H1 (cell line): ENCODE measurements around the gene GRID1. TPM values are rescaled to one million over a fixed set of nuclear protein-coding genes. Genes with fewer than 3 reads are reported as not detected.

Source experiments
- CTCF ChIA-PET: fragments of 300-600 bp; sonication (Branson Sonifier 250); formaldehyde crosslinking; loops from one replicate; lab custom pipeline; 2021; ENCODE audit not compliant: partially characterized antibody; lab: Charles Lee
- POLR2A ChIA-PET: fragments of 300-600 bp; sonication (Branson Sonifier 250); formaldehyde crosslinking; loops from one replicate; lab custom pipeline; 2021; ENCODE audit warnings: inconsistent platforms; ENCODE audit not compliant: partially characterized antibody; lab: Charles Lee
- DNase-seq, 2 experiments: peaks; one replicate each; pipeline versions ENCODE4 v3.0.0 to v3.0.0-alpha.2; 2010 to 2022; ENCODE audit warnings: low spot score in 2 of 2, low read depth in 1 of 2, mixed read lengths in 1 of 2
- FAIRE-seq: peaks from 2 replicates; lab custom pipeline; 2011; peaks lifted over from hg19 to GRCh38; lab: Jason Lieb, UNC
- H2AFZ ChIP-seq: 2 replicates; pipeline ENCODE4 v1.8.1; 2012; ENCODE audit warnings: low read length, inconsistent platforms
- H2AK5ac ChIP-seq: 2 replicates; pipeline ENCODE4 v1.6.1; 2013; ENCODE audit warnings: low read depth, low read length
- H2BK120ac ChIP-seq: replicated peaks from 2 replicates; pipeline ENCODE3; 2013; ENCODE audit warnings: low read depth, low read length, inconsistent platforms
- H2BK12ac ChIP-seq: 2 replicates; pipeline ENCODE4 v1.6.1; 2013; ENCODE audit warnings: low read depth, low read length
- H2BK15ac ChIP-seq: 2 replicates; pipeline ENCODE4 v1.6.1; 2013; ENCODE audit warnings: low read length
- H2BK20ac ChIP-seq: 2 replicates; pipeline ENCODE4 v1.6.1; 2013; ENCODE audit warnings: low read length
- H2BK5ac ChIP-seq: 2 replicates; pipeline ENCODE4 v1.6.1; 2013; ENCODE audit warnings: low read depth, low read length
- H3K14ac ChIP-seq: 2 replicates; pipeline ENCODE4 v1.6.1; 2013; ENCODE audit warnings: inconsistent platforms; ENCODE audit not compliant: insufficient read length
- H3K18ac ChIP-seq: 2 replicates; pipeline ENCODE4 v1.6.1; 2013; ENCODE audit warnings: low read length; ENCODE audit errors: extremely low read depth
- H3K23ac ChIP-seq: 2 replicates; pipeline ENCODE4 v1.6.1; 2013; ENCODE audit warnings: inconsistent platforms; ENCODE audit not compliant: insufficient read length
- H3K23me2 ChIP-seq: 2 replicates; pipeline ENCODE4 v1.6.1; 2013; ENCODE audit warnings: low read depth, low read length
- H3K27ac ChIP-seq: 2 replicates; pipeline ENCODE4 v1.6.1; 2011; ENCODE audit warnings: low read depth, low read length, inconsistent platforms
- H3K27me3 ChIP-seq, 4 experiments: replicated peaks in 1 of 4; 1 replicate in 1 of 4; 2 replicates in 3 of 4; pipeline versions ENCODE4 v1.6.1 to v1.8.1; 2011 to 2013; ENCODE audit warnings: low read length in 3 of 4, mild to moderate bottlenecking in 3 of 4, inconsistent platforms in 2 of 4, mixed read lengths in 2 of 4, moderate library complexity in 1 of 4; ENCODE audit not compliant: control insufficient read depth in 3 of 4, insufficient read depth in 3 of 4; ENCODE audit errors: extremely low read depth in 1 of 4
- H3K36me3 ChIP-seq, 4 experiments: 2 replicates each; pipeline versions ENCODE4 v1.6.1 to v1.8.1; 2011 to 2013; ENCODE audit warnings: mild to moderate bottlenecking in 4 of 4, low read length in 3 of 4, moderate library complexity in 2 of 4, control low read depth in 1 of 4, inconsistent platforms in 1 of 4; ENCODE audit not compliant: insufficient read depth in 4 of 4, control insufficient read depth in 2 of 4
- H3K4ac ChIP-seq: replicated peaks from 2 replicates; pipeline ENCODE3; 2013; ENCODE audit warnings: low read length, low read depth, mixed read lengths, inconsistent platforms; ENCODE audit not compliant: insufficient read length
- H3K4me1 ChIP-seq, 4 experiments: replicated peaks in 1 of 4; 1 replicate in 1 of 4; 2 replicates in 3 of 4; pipeline versions ENCODE4 v1.6.1 to v1.8.1; 2011 to 2013; ENCODE audit warnings: low read length in 3 of 4, inconsistent platforms in 2 of 4, mixed read lengths in 1 of 4; ENCODE audit not compliant: insufficient read depth in 4 of 4, control insufficient read depth in 3 of 4
- H3K4me2 ChIP-seq, 2 experiments: 2 replicates each; pipeline versions ENCODE4 v1.6.1 to v1.8.1; 2011 to 2013; ENCODE audit warnings: low read depth in 2 of 2, low read length in 2 of 2, control low read depth in 1 of 2, inconsistent platforms in 1 of 2, mild to moderate bottlenecking in 1 of 2; ENCODE audit not compliant: insufficient read depth in 1 of 2
- H3K4me3 ChIP-seq, 4 experiments: fragments of 200-600, 300-600 bp in 1 of 4; sonication (generic), shearing (Covaris generic), sonication (Bioruptor Twin) in 1 of 4; 2 replicates each; pipeline versions ENCODE4 v1.5.1 to v1.8.1; 2011 to 2016; ENCODE audit warnings: low read length in 4 of 4, low read depth in 3 of 4, control low read depth in 2 of 4, inconsistent platforms in 2 of 4, mild to moderate bottlenecking in 2 of 4, mixed read lengths in 1 of 4, moderate library complexity in 1 of 4; ENCODE audit not compliant: insufficient read depth in 2 of 4; ENCODE audit errors: extremely low read depth in 1 of 4
- H3K56ac ChIP-seq: replicated peaks from 2 replicates; pipeline ENCODE3; 2013; ENCODE audit warnings: low read depth, mild to moderate bottlenecking, mixed read lengths, low read length, inconsistent platforms; ENCODE audit not compliant: insufficient read length
- H3K79me1 ChIP-seq: 2 replicates; pipeline ENCODE4 v1.6.1; 2013; ENCODE audit warnings: low read depth, low read length, control low read depth
- H3K79me2 ChIP-seq, 2 experiments: 2 replicates each; pipeline versions ENCODE4 v1.6.1 to v1.8.1; 2012 to 2013; ENCODE audit warnings: low read length in 2 of 2, mild to moderate bottlenecking in 2 of 2, inconsistent platforms in 1 of 2; ENCODE audit not compliant: insufficient read depth in 2 of 2, control insufficient read depth in 1 of 2
- H3K9ac ChIP-seq, 4 experiments: replicated peaks in 1 of 4; 1 replicate in 1 of 4; 2 replicates in 3 of 4; pipeline versions ENCODE4 v1.6.1 to v1.8.1; 2011 to 2013; ENCODE audit warnings: low read depth in 3 of 4, low read length in 3 of 4, control low read depth in 2 of 4, mild to moderate bottlenecking in 2 of 4, moderate library complexity in 2 of 4, inconsistent platforms in 1 of 4; ENCODE audit errors: extremely low read depth in 1 of 4
- H3K9me3 ChIP-seq, 2 experiments: 2 replicates each; pipeline versions ENCODE4 v1.6.1 to v1.8.1; 2012 to 2013; ENCODE audit warnings: mild to moderate bottlenecking in 2 of 2, moderate library complexity in 2 of 2, control low read depth in 1 of 2, inconsistent platforms in 1 of 2, low read depth in 1 of 2, low read length in 1 of 2, mixed read lengths in 1 of 2; ENCODE audit not compliant: insufficient read depth in 2 of 2
- H4K20me1 ChIP-seq, 2 experiments: replicated peaks in 1 of 2; 2 replicates each; pipeline versions ENCODE3 to v1.8.1; 2011 to 2013; ENCODE audit warnings: inconsistent platforms in 2 of 2, low read length in 2 of 2, mild to moderate bottlenecking in 1 of 2; ENCODE audit not compliant: insufficient read depth in 2 of 2, control insufficient read depth in 1 of 2
- H4K5ac ChIP-seq: 2 replicates; pipeline ENCODE4 v1.6.1; 2013; ENCODE audit warnings: low read length, low read depth, mixed read lengths, inconsistent platforms; ENCODE audit not compliant: insufficient read length
- H4K8ac ChIP-seq: 2 replicates; pipeline ENCODE4 v1.8.0; 2013; ENCODE audit warnings: mild to moderate bottlenecking, moderate library complexity, low read length, inconsistent platforms; ENCODE audit not compliant: insufficient read depth; ENCODE audit errors: extremely low read depth
- H4K91ac ChIP-seq: replicated peaks from 2 replicates; pipeline ENCODE3; 2013; ENCODE audit warnings: low read length, mixed read lengths, inconsistent platforms; ENCODE audit not compliant: insufficient read length
- BRCA1 ChIP-seq: IDR thresholded peaks from 2 replicates; pipeline ENCODE4 v1.6.1; 2012; ENCODE audit warnings: low read depth, low read length, improper control_type of control experiment
- CEBPB ChIP-seq: IDR thresholded peaks from 2 replicates; pipeline ENCODE4 v1.6.1; 2012; ENCODE audit warnings: low read depth, low read length
- CHD2 ChIP-seq: IDR thresholded peaks from 2 replicates; pipeline ENCODE4 v1.6.1; 2012; ENCODE audit warnings: low read length, improper control_type of control experiment
- CTCF ChIP-seq, 3 experiments: IDR thresholded peaks; 1 replicate in 2 of 3; 2 replicates in 1 of 3; pipeline versions ENCODE4 v1.5.1 to v1.6.1; 2011; ENCODE audit warnings: low read length in 3 of 3, mild to moderate bottlenecking in 3 of 3, inconsistent platforms in 2 of 3, low read depth in 1 of 3, moderate library complexity in 1 of 3; ENCODE audit not compliant: insufficient read depth in 1 of 3; ENCODE audit errors: control extremely low read depth in 1 of 3
- HDAC2 ChIP-seq, 2 experiments: fragments of 300-600 bp in 1 of 2; sonication (generic) in 1 of 2; IDR thresholded peaks; 2 replicates each; pipeline ENCODE4 v1.6.1; 2011 to 2012; ENCODE audit warnings: low read depth in 2 of 2, low read length in 2 of 2, mild to moderate bottlenecking in 2 of 2, moderate library complexity in 2 of 2, borderline replicate concordance in 1 of 2, inconsistent platforms in 1 of 2
- KDM4A ChIP-seq: IDR thresholded peaks from one replicate; pipeline ENCODE4 v1.7.1; 2012; ENCODE audit warnings: low read depth, mild to moderate bottlenecking, moderate library complexity, low read length, inconsistent platforms; ENCODE audit not compliant: severe bottlenecking
- SIX5 ChIP-seq: IDR thresholded peaks from 2 replicates; pipeline ENCODE4 v1.6.1; 2011; ENCODE audit warnings: mild to moderate bottlenecking, low read depth, low read length
- SP4 ChIP-seq: IDR thresholded peaks from 2 replicates; pipeline ENCODE4 v1.6.1; 2012; ENCODE audit warnings: low read length, inconsistent platforms
- ZNF274 ChIP-seq: IDR thresholded peaks from 2 replicates; pipeline ENCODE4 v1.7.0; 2012; ENCODE audit warnings: low read length, borderline replicate concordance; ENCODE audit errors: extremely low read depth
- WGBS, 2 experiments: shearing (Covaris generic) in 1 of 2; methylation state at CpG; one replicate each; pipeline versions ENCODE4 v1.1.6 to v1.1.7; 2013 to 2015; ENCODE audit warnings: low lambda C conversion rate in 2 of 2, mixed read lengths in 2 of 2, inconsistent platforms in 1 of 2, low coverage in 1 of 2, missing lambda C conversion rate in 1 of 2; ENCODE audit not compliant: insufficient replicate concordance in 2 of 2, insufficient coverage in 1 of 2, insufficient read length in 1 of 2; ENCODE audit errors: extremely low coverage in 1 of 2, missing lambda C conversion rate in 1 of 2; 5-methylcytosine and 5-hydroxymethylcytosine counted together
- polyA plus RNA-seq, 7 experiments: library from polyadenylated mRNA; depleted of rRNA in 3 of 7; stranded (reverse) in 5 of 7; unstranded in 2 of 7; fragments of >200 nt in 5 of 7; fragments of 200-250 nt in 2 of 7; gene quantifications; 1 replicate in 5 of 7; 2 replicates in 1 of 7; 4 replicates in 1 of 7; pipeline versions ENCODE4 v1.2.1 to v1.2.3, GENCODE V29; 2011 to 2013; ENCODE audit warnings: missing spikeins in 2 of 7, mixed read lengths in 2 of 7
- total RNA-seq: library from RNA; stranded (reverse); fragmentation: NEBNext Ultra II Directional; extraction: Animal tissue kit (Norgen Biotek cat#: 25700); gene quantifications from 2 replicates; pipeline ENCODE4 v1.2.1, GENCODE V29; 2021
- TF ChIP-seq, protein P1 (sequence below): IDR thresholded peaks from 2 replicates; pipeline ENCODE4 v1.6.1; 2012; ENCODE audit warnings: inconsistent platforms

GRID1 gene
- total and polyA plus RNA-seq, 2 of the 8 experiments (the other 6 are each of a cell fraction or from before 2014, with no cell fraction given) = 0.22 to 0.30 TPM

DNA sequence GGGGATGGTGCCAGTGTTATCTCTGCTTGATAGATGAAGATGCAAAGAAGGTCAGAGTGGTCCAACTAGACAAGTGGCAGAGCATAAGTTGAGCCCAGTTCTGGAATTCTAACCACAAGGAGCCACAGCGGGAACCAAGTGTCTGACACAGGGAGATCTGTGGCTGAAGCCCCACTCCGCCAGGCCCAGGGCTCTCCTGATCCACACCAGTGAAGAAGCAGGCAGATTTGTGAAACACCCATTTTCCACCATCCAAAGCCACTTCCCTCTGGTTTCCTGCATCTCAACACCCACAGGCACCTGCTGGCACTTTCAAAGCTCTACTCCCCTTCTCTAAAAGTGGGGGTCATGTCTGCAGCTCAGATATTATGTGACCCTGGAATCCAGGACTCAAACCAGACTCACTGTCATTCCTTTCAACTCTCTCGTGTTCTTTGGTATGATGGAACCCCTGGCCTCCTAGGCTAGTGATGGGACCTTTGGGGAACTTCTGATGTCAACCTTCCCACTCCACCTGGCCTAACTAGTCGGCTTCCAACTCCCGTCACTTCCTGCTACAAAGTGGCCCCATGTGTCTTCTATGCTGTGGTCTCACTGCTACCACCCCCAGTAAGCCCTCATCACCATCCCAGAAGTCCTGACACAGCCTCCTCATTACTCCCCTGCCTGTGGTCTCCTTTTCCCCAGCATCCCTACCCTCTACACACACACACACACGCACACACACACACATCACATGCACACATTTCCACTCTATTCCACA lies 177.6 kb downstream of the GRID1 start:
- H4K91ac ChIP-seq = no peak overlapping the region
- no peak overlapping the region for H4K8ac ChIP-seq
- H3K23ac ChIP-seq = no peak overlapping the region
- no peak overlapping the region for H3K4me3 ChIP-seq
- no peaks in the 10 kb centered on the region for H4K20me1 ChIP-seq
- H2BK15ac ChIP-seq = no peak overlapping the region
- no peaks in the 10 kb centered on the region for H3K36me3 ChIP-seq
- H3K56ac ChIP-seq = no peak overlapping the region
- WGBS, 2 experiments = 89% methylated on average over 6 of the region's 6 CpGs; no CpG with 5 or more reads in 1 of the 2 experiments
- H3K27me3 ChIP-seq = no peaks in the 10 kb centered on the region
- no peak overlapping the region for H2BK12ac ChIP-seq
- H4K5ac ChIP-seq = no peak overlapping the region
- no peaks in the 10 kb centered on the region for H3K79me2 ChIP-seq
- H3K23me2 ChIP-seq = peaks cover 3% of the 10 kb centered on the region; the same call in 1 of the 2 replicates
- H3K4me2 ChIP-seq = no peak overlapping the region
- H3K79me1 ChIP-seq = no peaks in the 10 kb centered on the region
- no peak overlapping the region for H2AFZ ChIP-seq
- H3K14ac ChIP-seq = no peak overlapping the region
- no peaks in the 10 kb centered on the region for H3K4me1 ChIP-seq
- H3K9ac ChIP-seq = no peak overlapping the region
- no peak overlapping the region for H3K18ac ChIP-seq
- no peak for FAIRE-seq
- POLR2A ChIA-PET = no interaction called here
- no peak overlapping the region for H2AK5ac ChIP-seq
- H2BK120ac ChIP-seq = no peak overlapping the region
- no peak overlapping the region for H2BK20ac ChIP-seq
- H3K27ac ChIP-seq = no peak overlapping the region
- H2BK5ac ChIP-seq = no peak overlapping the region
- H3K9me3 ChIP-seq = no peaks in the 10 kb centered on the region
- no peak overlapping the region for H3K4ac ChIP-seq
- CTCF ChIA-PET = interaction anchor here (0.5 to 2.0 kb wide), 3 partner anchors 50 to 93 kb away, joined by 3 to 6 read pairs (median 3); no protein-coding TSS in a partner anchor
- DNase-seq = no peak
- TF ChIP-seq BRCA1 (no peak), CTCF (IDR thresholded peaks at IDR 0.05; ENCODE audit: control extremely low read depth in 1 of 3, insufficient read depth in 1 of 3, low read depth in 1 of 3, low read length in 3 of 3) (no peak), SIX5 (no peak), SP4 (no peak), HDAC2 (IDR thresholded peaks at IDR 0.05; ENCODE audit: borderline replicate concordance in 1 of 2, low read depth in 2 of 2, low read length in 2 of 2) (no peak), KDM4A (no peak), CEBPB (no peak), ZNF274 (no peak), CHD2 (no peak)
- TF ChIP-seq, protein P1, sequence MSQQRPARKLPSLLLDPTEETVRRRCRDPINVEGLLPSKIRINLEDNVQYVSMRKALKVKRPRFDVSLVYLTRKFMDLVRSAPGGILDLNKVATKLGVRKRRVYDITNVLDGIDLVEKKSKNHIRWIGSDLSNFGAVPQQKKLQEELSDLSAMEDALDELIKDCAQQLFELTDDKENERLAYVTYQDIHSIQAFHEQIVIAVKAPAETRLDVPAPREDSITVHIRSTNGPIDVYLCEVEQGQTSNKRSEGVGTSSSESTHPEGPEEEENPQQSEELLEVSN = no peak
